K562 (cell line): Measurements from ENCODE around the gene CDHR2. TPM values are rescaled to one million over a fixed set of nuclear protein-coding genes. Genes with fewer than 3 reads are reported as not detected.

ENCODE experiments used
- BACH1 ChIP-seq: fragments of 200-800 bp; sonication (Bioruptor generic); IDR thresholded peaks from 2 replicates; pipeline ENCODE4 v1.6.1; 2016; ENCODE audit warnings: missing genetic modification characterization, missing compliant biosample characterization
- GATA2 ChIP-seq: sonication (generic); formaldehyde crosslinking; IDR thresholded peaks from 2 replicates; pipeline ENCODE4 v1.4.0; 2020; ENCODE audit warnings: mild to moderate bottlenecking, missing genetic modification reagents
- HIVEP1 ChIP-seq: fragments of 250-450 bp; sonication (Bioruptor Pico); IDR thresholded peaks from 2 replicates; pipeline ENCODE4 v1.4.0; 2020; ENCODE audit warnings: mild to moderate bottlenecking
- MYC ChIP-seq, 2 experiments: fragments of 250-450 bp in 1 of 2; sonication (Bioruptor Pico) in 1 of 2; IDR thresholded peaks; 2 replicates each; pipeline versions ENCODE4 v1.5.1 to v1.6.1; 2012 to 2021; ENCODE audit warnings: low read depth in 2 of 2, borderline replicate concordance in 1 of 2, improper control_type of control experiment in 1 of 2, low read length in 1 of 2, mild to moderate bottlenecking in 1 of 2, moderate library complexity in 1 of 2
- NRF1 ChIP-seq, 2 experiments: fragments of 450-650 bp; IDR thresholded peaks in 1 of 2; conservative IDR thresholded peaks in 1 of 2; 2 replicates each; pipeline ENCODE4 v1.6.1; 2014; ENCODE audit warnings: mild to moderate bottlenecking in 2 of 2
- POLR2H ChIP-seq: IDR thresholded peaks from 2 replicates; pipeline ENCODE4 v1.6.1; 2016; ENCODE audit warnings: missing genetic modification characterization, low read depth, mild to moderate bottlenecking, control low read depth, missing compliant biosample characterization, moderate library complexity
- RBM15 ChIP-seq: fragments of 200-400 bp; formaldehyde crosslinking; IDR thresholded peaks from 2 replicates; pipeline ENCODE4 v1.6.1; 2018; ENCODE audit warnings: mild to moderate bottlenecking, low read length, moderate library complexity; ENCODE audit not compliant: insufficient read depth
- RCOR1 ChIP-seq, 2 experiments: IDR thresholded peaks; 2 replicates each; pipeline ENCODE4 v1.6.1; 2012; ENCODE audit warnings: low read depth in 2 of 2, low read length in 2 of 2, borderline replicate concordance in 1 of 2, improper control_type of control experiment in 1 of 2
- SIN3B ChIP-seq: fragments of 450-650 bp; IDR thresholded peaks from 2 replicates; pipeline ENCODE4 v1.6.1; 2017; ENCODE audit warnings: low read depth, mild to moderate bottlenecking, moderate library complexity
- SMARCA4 ChIP-seq: fragments of 450-650 bp; IDR thresholded peaks from 2 replicates; pipeline ENCODE4 v1.6.1; 2016
- SPI1 ChIP-seq: IDR thresholded peaks from 2 replicates; pipeline ENCODE4 v1.6.1; 2011; ENCODE audit warnings: low read depth, low read length, control low read depth, borderline replicate concordance
- STAT5B ChIP-seq: fragments of 250-450 bp; sonication (Bioruptor Pico); IDR thresholded peaks from 2 replicates; pipeline ENCODE4 v1.8.0; 2021; ENCODE audit warnings: mild to moderate bottlenecking, inconsistent platforms
- YY1 ChIP-seq, 3 experiments: IDR thresholded peaks; 2 replicates each; pipeline ENCODE4 v1.6.1; 2011; ENCODE audit warnings: low read length in 2 of 3, mild to moderate bottlenecking in 2 of 3, moderate library complexity in 2 of 3, borderline replicate concordance in 1 of 3, control low read depth in 1 of 3, low read depth in 1 of 3; ENCODE audit not compliant: insufficient read depth in 3 of 3, insufficient replicate concordance in 2 of 3, control insufficient read depth in 1 of 3, insufficient read length in 1 of 3; ENCODE audit errors: extremely low read depth in 1 of 3
- ZBTB8A ChIP-seq: fragments of 450-650 bp; IDR thresholded peaks from 2 replicates; pipeline ENCODE4 v1.6.1; 2018; ENCODE audit warnings: mild to moderate bottlenecking, moderate library complexity; ENCODE audit not compliant: partially characterized antibody
- ZNF23 ChIP-seq: fragments of 250-450 bp; sonication (Bioruptor Pico); IDR thresholded peaks from 2 replicates; pipeline ENCODE4 v1.4.0; 2020; ENCODE audit warnings: mild to moderate bottlenecking
- ZNF263 ChIP-seq: sonication (generic); formaldehyde crosslinking; IDR thresholded peaks from 2 replicates; pipeline ENCODE4 v1.8.0; 2022; ENCODE audit warnings: mild to moderate bottlenecking, missing genetic modification reagents, borderline replicate concordance
- ZNF644 ChIP-seq: fragments of 200-800 bp; sonication (Bioruptor generic); IDR thresholded peaks from 2 replicates; pipeline ENCODE4 v1.6.1; 2016; ENCODE audit warnings: low read depth, missing genetic modification characterization, missing compliant biosample characterization
- ZNF717 ChIP-seq: fragments of 250-450 bp; sonication (Bioruptor Pico); IDR thresholded peaks from 2 replicates; pipeline ENCODE4 v1.5.0; 2021
- polyA plus RNA-seq, 8 experiments: library from polyadenylated mRNA; depleted of rRNA in 4 of 8; stranded (reverse) in 5 of 8; unstranded in 3 of 8; fragments of >200 nt; fragmentation: Nextera tagmentation in 2 of 8; fragmentation: Illumina TruSeq in 1 of 8; extraction: Ambion mirVana in 2 of 8; extraction: Trizol in 1 of 8; gene quantifications; 2 replicates each; pipeline versions ENCODE4 v1.2.1 to v1.2.3, GENCODE V29; 2011 to 2014; ENCODE audit warnings: inconsistent platforms in 1 of 8, missing spikeins in 1 of 8
- total RNA-seq, 7 experiments: library from RNA; depleted of rRNA in 6 of 7; stranded (reverse); fragments of >200 nt in 6 of 7; fragmentation: Illumina TruSeq in 2 of 7; extraction: Trizol in 2 of 7; gene quantifications; 2 replicates each; pipeline versions ENCODE4 v1.2.1 to v1.2.3, GENCODE V29; 2011 to 2021; ENCODE audit warnings: low replicate concordance in 1 of 7
- TF ChIP-seq, protein P1 (sequence below): fragments of 450-650 bp; IDR thresholded peaks from 2 replicates; pipeline ENCODE4 v1.6.1; 2017; ENCODE audit warnings: antibody characterized with exemption, mild to moderate bottlenecking
- TF ChIP-seq, protein P2 (sequence below): fragments of 200-800 bp; sonication (Bioruptor generic); IDR thresholded peaks from 2 replicates; pipeline ENCODE4 v1.6.1; 2017; ENCODE audit warnings: missing genetic modification characterization, missing compliant biosample characterization

CDHR2 gene
- total and polyA plus RNA-seq, 9 of the 15 experiments (the other 6 are each of a cell fraction or from before 2014, with no cell fraction given): 0.01 to 0.62 (median 0.09) TPM; not detected in 2

DNA sequence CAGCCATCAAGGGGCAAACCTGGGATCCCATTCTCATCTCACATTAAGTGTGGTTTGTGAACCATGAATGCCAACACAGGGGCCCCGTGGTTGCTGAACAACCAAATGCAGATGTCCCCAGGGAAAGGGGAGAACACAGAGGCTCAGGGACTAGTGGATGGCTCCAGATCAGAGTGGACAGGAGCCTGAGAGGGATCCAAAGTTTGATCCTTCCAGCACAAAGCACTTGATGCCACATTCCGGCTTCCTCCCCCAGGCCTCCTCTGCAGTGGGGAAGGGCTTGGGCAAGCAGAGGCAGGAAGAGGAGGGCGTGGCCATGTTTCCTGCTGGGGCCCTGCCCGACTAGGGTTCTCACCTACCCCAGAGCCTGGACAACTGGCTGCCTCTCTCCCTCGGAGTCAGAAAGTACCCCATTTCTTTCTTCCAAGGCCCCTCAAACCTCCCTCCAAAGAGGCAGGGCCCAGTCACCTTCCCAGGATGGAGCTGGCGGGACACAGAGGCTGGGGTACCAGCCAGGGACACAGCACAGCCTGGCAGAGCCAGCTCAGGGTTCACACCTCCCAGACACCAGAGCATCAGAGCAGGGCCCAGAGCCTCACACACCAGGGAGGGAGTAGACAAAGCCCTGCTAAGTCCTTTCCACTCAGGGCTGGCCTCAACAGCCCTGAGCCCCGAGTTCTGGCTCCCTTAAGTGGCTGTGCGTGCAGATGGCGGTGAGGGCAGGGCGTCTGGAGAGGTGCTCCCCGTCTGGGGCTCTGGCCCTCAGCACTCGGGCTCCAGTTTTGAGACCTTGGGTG lies 7.6 kb upstream of the CDHR2 start (continued):
- no peak for TF ChIP-seq ZNF717
- TF ChIP-seq, protein P1, sequence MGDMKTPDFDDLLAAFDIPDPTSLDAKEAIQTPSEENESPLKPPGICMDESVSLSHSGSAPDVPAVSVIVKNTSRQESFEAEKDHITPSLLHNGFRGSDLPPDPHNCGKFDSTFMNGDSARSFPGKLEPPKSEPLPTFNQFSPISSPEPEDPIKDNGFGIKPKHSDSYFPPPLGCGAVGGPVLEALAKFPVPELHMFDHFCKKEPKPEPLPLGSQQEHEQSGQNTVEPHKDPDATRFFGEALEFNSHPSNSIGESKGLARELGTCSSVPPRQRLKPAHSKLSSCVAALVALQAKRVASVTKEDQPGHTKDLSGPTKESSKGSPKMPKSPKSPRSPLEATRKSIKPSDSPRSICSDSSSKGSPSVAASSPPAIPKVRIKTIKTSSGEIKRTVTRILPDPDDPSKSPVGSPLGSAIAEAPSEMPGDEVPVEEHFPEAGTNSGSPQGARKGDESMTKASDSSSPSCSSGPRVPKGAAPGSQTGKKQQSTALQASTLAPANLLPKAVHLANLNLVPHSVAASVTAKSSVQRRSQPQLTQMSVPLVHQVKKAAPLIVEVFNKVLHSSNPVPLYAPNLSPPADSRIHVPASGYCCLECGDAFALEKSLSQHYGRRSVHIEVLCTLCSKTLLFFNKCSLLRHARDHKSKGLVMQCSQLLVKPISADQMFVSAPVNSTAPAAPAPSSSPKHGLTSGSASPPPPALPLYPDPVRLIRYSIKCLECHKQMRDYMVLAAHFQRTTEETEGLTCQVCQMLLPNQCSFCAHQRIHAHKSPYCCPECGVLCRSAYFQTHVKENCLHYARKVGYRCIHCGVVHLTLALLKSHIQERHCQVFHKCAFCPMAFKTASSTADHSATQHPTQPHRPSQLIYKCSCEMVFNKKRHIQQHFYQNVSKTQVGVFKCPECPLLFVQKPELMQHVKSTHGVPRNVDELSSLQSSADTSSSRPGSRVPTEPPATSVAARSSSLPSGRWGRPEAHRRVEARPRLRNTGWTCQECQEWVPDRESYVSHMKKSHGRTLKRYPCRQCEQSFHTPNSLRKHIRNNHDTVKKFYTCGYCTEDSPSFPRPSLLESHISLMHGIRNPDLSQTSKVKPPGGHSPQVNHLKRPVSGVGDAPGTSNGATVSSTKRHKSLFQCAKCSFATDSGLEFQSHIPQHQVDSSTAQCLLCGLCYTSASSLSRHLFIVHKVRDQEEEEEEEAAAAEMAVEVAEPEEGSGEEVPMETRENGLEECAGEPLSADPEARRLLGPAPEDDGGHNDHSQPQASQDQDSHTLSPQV: peak; percentile 13; the same call in 1 of the 2 replicates
- no peak for TF ChIP-seq ZNF23 (CRISPR knock-in tag)
- no peak for TF ChIP-seq RBM15
- peak in 1 of 2 experiments; percentile 40; a peak in 1 of 4 replicates for TF ChIP-seq NRF1 (conservative IDR thresholded peaks at IDR 0.05 in 1 of 2, IDR thresholded peaks at IDR 0.05 in 1 of 2)
- peak; percentile 54 for TF ChIP-seq ZNF263 (CRISPR knock-in tag)
- TF ChIP-seq, protein P2, sequence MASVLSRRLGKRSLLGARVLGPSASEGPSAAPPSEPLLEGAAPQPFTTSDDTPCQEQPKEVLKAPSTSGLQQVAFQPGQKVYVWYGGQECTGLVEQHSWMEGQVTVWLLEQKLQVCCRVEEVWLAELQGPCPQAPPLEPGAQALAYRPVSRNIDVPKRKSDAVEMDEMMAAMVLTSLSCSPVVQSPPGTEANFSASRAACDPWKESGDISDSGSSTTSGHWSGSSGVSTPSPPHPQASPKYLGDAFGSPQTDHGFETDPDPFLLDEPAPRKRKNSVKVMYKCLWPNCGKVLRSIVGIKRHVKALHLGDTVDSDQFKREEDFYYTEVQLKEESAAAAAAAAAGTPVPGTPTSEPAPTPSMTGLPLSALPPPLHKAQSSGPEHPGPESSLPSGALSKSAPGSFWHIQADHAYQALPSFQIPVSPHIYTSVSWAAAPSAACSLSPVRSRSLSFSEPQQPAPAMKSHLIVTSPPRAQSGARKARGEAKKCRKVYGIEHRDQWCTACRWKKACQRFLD (CRISPR knock-in tag): peak; percentile 37; the same call in 1 of the 2 replicates
- TF ChIP-seq STAT5B: no peak
- TF ChIP-seq YY1 (IDR thresholded peaks at IDR 0.05; ENCODE audit: borderline replicate concordance in 1 of 3, control insufficient read depth in 1 of 3, extremely low read depth in 1 of 3, insufficient read depth in 3 of 3, insufficient read length in 1 of 3, insufficient replicate concordance in 2 of 3, low read depth in 1 of 3, low read length in 2 of 3): peak in 1 of 3 experiments; percentile 65
- 0 out of 4 replicates have a peak, but pooled peaks of 1 of the 2 experiments have one; percentile 28 for TF ChIP-seq RCOR1 (IDR thresholded peaks at IDR 0.05; ENCODE audit: borderline replicate concordance in 1 of 2, low read depth in 2 of 2, low read length in 2 of 2)
- peak; percentile 46; the same call in 1 of the 2 replicates for TF ChIP-seq MYC (IDR thresholded peaks at IDR 0.05; ENCODE audit: low read depth, low read length)
- TF ChIP-seq MYC (CRISPR knock-in tag; IDR thresholded peaks at IDR 0.05; ENCODE audit: borderline replicate concordance, low read depth): no peak; the same call in 1 of the 2 replicates
- TF ChIP-seq GATA2 (CRISPR knock-in tag): peak; percentile 27; the same call in 1 of the 2 replicates
- 0 out of 2 replicates have a peak, but pooled peaks have one; percentile 27 for TF ChIP-seq BACH1 (tag)
- TF ChIP-seq SPI1: peak; percentile 59; the same call in 1 of the 2 replicates
- TF ChIP-seq HIVEP1 (CRISPR knock-in tag): 0 out of 2 replicates have a peak, but pooled peaks have one; percentile 47
- 0 out of 2 replicates have a peak, but pooled peaks have one; percentile 13 for TF ChIP-seq SMARCA4
- TF ChIP-seq ZNF644 (tag): no peak
- TF ChIP-seq SIN3B: no peak
- TF ChIP-seq POLR2H (tag): 0 out of 2 replicates have a peak, but pooled peaks have one; percentile 26
- TF ChIP-seq ZBTB8A: no peak
